Transverse colon (tissue), 4 donors: ENCODE results near the gene ACTG1. TPM values are rescaled to one million over a fixed set of nuclear protein-coding genes. Genes with fewer than 3 reads are reported as not detected.

Source experiments
- DNase-seq: peaks from one replicate; pipeline ENCODE4 v3.0.0-alpha.2; 2019
- H3K27ac ChIP-seq, 4 donors: fragments of 200-600 bp; sonication (generic); 2 replicates each; pipeline ENCODE4 v1.5.1; 2016 to 2018; ENCODE audit warnings: inconsistent platforms in 4 of 4
- H3K27me3 ChIP-seq: fragments of 200-600 bp; sonication (generic); 2 replicates; pipeline ENCODE4 v1.5.1; 2017; ENCODE audit warnings: inconsistent platforms
- H3K36me3 ChIP-seq, 4 donors: fragments of 200-600 bp; sonication (generic); 2 replicates each; pipeline ENCODE4 v1.5.1; 2017 to 2019; ENCODE audit warnings: inconsistent platforms in 4 of 4
- H3K4me1 ChIP-seq, 4 donors: fragments of 200-600 bp; sonication (generic); 2 replicates each; pipeline ENCODE4 v1.5.1; 2017 to 2020; ENCODE audit warnings: inconsistent platforms in 4 of 4
- H3K4me3 ChIP-seq, 4 donors: fragments of 200-600 bp; sonication (generic); 1 replicate in 1 of 4; 2 replicates in 3 of 4; pipeline versions ENCODE4 v1.5.1 to v1.6.1; 2017 to 2019; ENCODE audit warnings: inconsistent platforms in 4 of 4
- H3K9me3 ChIP-seq, 2 donors: fragments of 200-600 bp; sonication (generic); 2 replicates each; pipeline ENCODE4 v1.5.1; 2017 to 2019; ENCODE audit warnings: inconsistent platforms in 2 of 2
- EP300 ChIP-seq: sonication (generic); formaldehyde crosslinking; IDR thresholded peaks from one replicate; pipeline ENCODE4 v1.6.1; 2017; ENCODE audit warnings: antibody characterized with exemption, low read depth
- POLR2A ChIP-seq: fragments of 450-650 bp; IDR thresholded peaks from one replicate; pipeline ENCODE4 v1.6.1; 2016; ENCODE audit warnings: antibody characterized with exemption, mild to moderate bottlenecking, moderate library complexity
- POLR2AphosphoS5 ChIP-seq, 3 donors: sonication (generic); formaldehyde crosslinking; IDR thresholded peaks; one replicate each; pipeline ENCODE4 v1.6.1; 2016; ENCODE audit warnings: antibody characterized with exemption in 3 of 3
- WGBS, 2 donors: methylation state at CpG; one replicate each; pipeline ENCODE4 v1.1.5; 2018; ENCODE audit warnings: low coverage in 1 of 2; 5-methylcytosine and 5-hydroxymethylcytosine counted together
- in situ Hi-C, 4 donors: fragments of 200-750 bp; cut with MboI; loops; one replicate each; pipeline versions ENCODE4 v1.15.0 to v1.15.1; 2017; ENCODE audit warnings: low sequenced_read_pairs in 3 of 4, low pct_ligation_motif_present in 1 of 4, low pct_unique_long_range_greater_than_20kb in 1 of 4
- intact Hi-C: fragments of 100-400 bp; cut with DNase I; formaldehyde crosslinking; loops from one replicate; pipeline ENCODE4 v1.15.1; 2023; ENCODE audit warnings: low total_unique reads
- total RNA-seq, 4 donors: library from RNA; depleted of rRNA; stranded (reverse); fragments of >200 nt; gene quantifications; one replicate each; pipeline ENCODE4 v1.1.0, GENCODE V29; 2016
- TF ChIP-seq, protein P1 (sequence below), 5 experiments: fragments of 200-600 bp in 3 of 5; fragments of 450-650 bp in 2 of 5; sonication (generic) in 3 of 5; IDR thresholded peaks; 1 replicate in 2 of 5; 2 replicates in 3 of 5; pipeline ENCODE4 v1.5.1; 2016 to 2017; ENCODE audit warnings: antibody characterized with exemption in 5 of 5, inconsistent platforms in 3 of 5, mild to moderate bottlenecking in 2 of 5, moderate library complexity in 1 of 5

The ACTG1 gene
- total RNA-seq, 4 donors from 2014 or later, result 2,099 to 4,882 (median 4,009) TPM

DNA sequence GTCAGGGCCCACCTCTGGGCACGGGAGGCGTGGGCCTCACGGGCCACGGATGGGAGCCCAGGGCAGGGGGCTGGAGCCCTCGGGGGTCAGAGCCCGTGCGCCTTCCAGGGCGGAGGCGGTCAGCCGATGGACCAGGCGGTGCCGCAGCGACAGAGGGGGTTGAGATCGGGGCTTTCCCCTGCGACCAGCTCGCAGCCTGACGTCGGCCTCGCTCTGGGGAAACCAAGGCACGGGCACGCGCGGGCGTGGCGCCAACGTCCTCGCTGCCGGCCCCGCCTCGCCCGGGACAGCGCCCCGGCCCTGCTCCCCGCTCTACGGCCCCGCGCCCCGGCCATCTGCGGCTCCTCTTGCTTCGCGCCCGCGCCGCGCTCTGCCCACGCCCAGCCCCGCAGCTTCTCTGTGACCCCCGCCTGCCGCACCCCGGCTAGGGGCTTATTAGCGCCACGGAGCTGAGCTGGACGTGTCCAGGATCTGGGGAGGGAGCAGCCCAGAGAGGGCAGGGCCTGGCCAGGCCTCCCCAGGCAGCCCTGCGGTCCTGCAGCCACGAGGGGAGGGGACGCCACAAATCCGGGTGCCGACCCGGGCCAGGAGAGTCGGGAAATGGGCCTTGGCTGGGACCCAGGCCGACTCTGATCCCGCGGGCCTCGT is 13.5 kb downstream of the ACTG1 start:
- DNase-seq, result no peak
- intact Hi-C loops, result no loop called here
- TF ChIP-seq POLR2AphosphoS5 (IDR thresholded peaks at IDR 0.05), result no peak
- TF ChIP-seq, protein P1, sequence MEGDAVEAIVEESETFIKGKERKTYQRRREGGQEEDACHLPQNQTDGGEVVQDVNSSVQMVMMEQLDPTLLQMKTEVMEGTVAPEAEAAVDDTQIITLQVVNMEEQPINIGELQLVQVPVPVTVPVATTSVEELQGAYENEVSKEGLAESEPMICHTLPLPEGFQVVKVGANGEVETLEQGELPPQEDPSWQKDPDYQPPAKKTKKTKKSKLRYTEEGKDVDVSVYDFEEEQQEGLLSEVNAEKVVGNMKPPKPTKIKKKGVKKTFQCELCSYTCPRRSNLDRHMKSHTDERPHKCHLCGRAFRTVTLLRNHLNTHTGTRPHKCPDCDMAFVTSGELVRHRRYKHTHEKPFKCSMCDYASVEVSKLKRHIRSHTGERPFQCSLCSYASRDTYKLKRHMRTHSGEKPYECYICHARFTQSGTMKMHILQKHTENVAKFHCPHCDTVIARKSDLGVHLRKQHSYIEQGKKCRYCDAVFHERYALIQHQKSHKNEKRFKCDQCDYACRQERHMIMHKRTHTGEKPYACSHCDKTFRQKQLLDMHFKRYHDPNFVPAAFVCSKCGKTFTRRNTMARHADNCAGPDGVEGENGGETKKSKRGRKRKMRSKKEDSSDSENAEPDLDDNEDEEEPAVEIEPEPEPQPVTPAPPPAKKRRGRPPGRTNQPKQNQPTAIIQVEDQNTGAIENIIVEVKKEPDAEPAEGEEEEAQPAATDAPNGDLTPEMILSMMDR (IDR thresholded peaks at IDR 0.05), result no peak
- no peak for TF ChIP-seq POLR2A
- TF ChIP-seq EP300, result no peak
- no peak overlapping the region for H3K4me3 ChIP-seq
- in situ Hi-C loops, result loop anchor here in 3 of 4 donors (25.0 kb wide), 3 partner anchors 112 to 237 kb away; partner anchors contain the start of genes BAHCC1 (in 1 of the 3) and SLC38A10 (in 1 of the 3)
- no peaks in the 10 kb centered on the region for H3K9me3 ChIP-seq
- no peaks in the 10 kb centered on the region for H3K36me3 ChIP-seq
- H3K27me3 ChIP-seq, result no peaks in the 10 kb centered on the region
- no peak overlapping the region for H3K27ac ChIP-seq
- WGBS, 2 donors, result 72 to 92% methylated on average over 5 to 44 of the region's 64 CpGs
- H3K4me1 ChIP-seq, result no peaks in the 10 kb centered on the region

DNA sequence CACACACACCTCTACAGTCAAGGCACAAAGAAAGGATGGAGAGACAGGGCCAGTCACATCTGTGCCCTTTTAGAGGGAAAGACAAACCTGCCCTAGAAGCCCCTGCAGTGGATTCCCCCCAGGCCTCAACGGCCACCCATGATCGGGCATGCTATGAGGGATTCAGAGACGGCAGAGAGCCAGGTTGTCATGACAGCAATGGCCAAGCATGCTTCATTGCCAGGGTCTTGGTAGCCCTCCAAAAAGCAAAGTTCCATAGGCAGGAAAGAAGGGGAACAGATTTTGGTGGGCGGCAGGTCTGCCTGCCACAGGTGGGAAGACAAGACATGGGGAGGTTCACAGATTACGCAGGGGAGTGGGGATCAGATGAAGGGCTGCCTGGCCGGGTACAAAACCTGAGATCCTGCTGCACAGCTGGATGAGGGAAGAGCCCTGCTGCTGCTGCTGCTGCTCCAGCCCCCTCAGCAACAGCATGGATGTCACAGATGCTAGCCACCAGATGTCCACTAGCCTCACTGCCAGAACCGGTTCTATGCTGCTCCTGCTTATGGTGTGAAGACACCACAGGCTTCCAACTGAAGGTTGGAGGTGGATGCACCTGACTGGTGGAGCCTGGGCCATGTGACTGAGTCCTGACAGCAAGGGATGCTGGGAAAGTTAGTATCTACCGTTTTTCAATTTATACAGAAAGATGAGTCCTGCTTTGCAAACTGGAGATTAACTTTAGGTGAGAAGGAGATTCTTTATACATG is 17.8 kb downstream of the ACTG1 start:
- intact Hi-C loops, result no loop called here
- DNase-seq, result no peak
- peaks cover 0 to 11% (median 1%) of the 10 kb centered on the region in 4 donors for H3K4me1 ChIP-seq
- no peak overlapping the region for H3K27ac ChIP-seq
- no peaks in the 10 kb centered on the region for H3K27me3 ChIP-seq
- TF ChIP-seq EP300, result no peak
- no peak for TF ChIP-seq POLR2AphosphoS5 (IDR thresholded peaks at IDR 0.05)
- TF ChIP-seq, protein P1 (IDR thresholded peaks at IDR 0.05), result no peak
- TF ChIP-seq POLR2A, result no peak
- WGBS, 2 donors, result 53% methylated on average over 8 of the region's 8 CpGs; no CpG with 5 or more reads in 1 of the 2 donors
- H3K36me3 ChIP-seq, result no peaks in the 10 kb centered on the region
- no peak overlapping the region for H3K4me3 ChIP-seq
- in situ Hi-C loops, result loop anchor here in 3 of 4 donors (25.0 kb wide), 3 partner anchors 108 to 233 kb away; partner anchors contain the start of genes BAHCC1 (in 1 of the 3) and SLC38A10 (in 1 of the 3)
- no peaks in the 10 kb centered on the region for H3K9me3 ChIP-seq

DNA sequence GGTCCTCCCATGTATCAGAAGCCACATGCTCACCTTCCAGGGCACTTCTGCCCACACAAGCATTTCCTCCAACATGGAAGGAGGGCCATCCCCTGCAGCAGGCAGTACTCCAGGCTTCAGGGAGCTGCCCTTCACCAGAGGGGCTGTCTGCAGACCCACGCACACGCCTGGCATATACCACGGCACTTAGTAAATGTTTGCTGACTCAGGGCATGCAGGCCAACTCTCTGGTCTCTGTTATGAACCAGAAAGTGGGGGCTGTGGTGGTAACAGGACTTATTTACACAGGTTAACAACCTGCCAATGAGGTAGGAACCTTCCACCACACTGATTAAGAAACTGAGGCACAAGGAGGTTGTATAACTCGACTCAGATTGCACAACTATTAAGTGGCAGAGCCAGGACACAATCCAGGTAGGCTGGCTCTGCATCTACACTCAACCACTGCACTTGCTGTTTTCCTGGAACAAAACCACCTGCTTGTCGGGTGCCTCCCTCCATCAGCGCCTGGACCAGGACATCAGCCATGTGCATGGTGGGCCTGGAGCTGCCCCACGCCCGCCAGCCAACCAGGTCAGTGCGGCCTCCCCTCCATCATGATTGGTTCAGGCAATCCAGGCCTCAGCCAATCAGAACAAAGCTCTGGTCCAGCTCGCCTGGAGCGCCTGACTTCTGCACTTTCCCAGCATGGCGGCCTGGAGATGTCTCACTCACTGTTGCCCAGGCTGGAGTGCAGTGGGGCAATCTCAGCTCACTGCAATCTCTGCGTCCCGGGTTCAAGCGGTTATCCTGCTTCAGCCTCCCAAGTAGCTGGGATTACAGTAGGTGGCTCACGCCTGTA is 19.2 kb downstream of the ACTG1 start:
- H3K4me1 ChIP-seq, result peaks cover 1 to 19% (median 7%) of the 10 kb centered on the region in 4 donors
- no peaks in the 10 kb centered on the region for H3K9me3 ChIP-seq
- H3K36me3 ChIP-seq, result no peaks in the 10 kb centered on the region
- TF ChIP-seq POLR2AphosphoS5 (IDR thresholded peaks at IDR 0.05) (no peak), POLR2A (no peak), EP300 (no peak)
- TF ChIP-seq, protein P1 (IDR thresholded peaks at IDR 0.05), result no peak
- WGBS, 2 donors, result 86% methylated on average over 16 of the region's 16 CpGs; no CpG with 5 or more reads in 1 of the 2 donors
- no peak overlapping the region for H3K27ac ChIP-seq
- no peaks in the 10 kb centered on the region for H3K27me3 ChIP-seq
- H3K4me3 ChIP-seq, result no peak overlapping the region
- in situ Hi-C loops, result loop anchor here in 3 of 4 donors (25.0 kb wide), 3 partner anchors 106 to 231 kb away; partner anchors contain the start of genes BAHCC1 (in 1 of the 3) and SLC38A10 (in 1 of the 3)
- intact Hi-C loops, result no loop called here
- DNase-seq, result no peak
